ENCODE data around the gene GALNT2.

DNA sequence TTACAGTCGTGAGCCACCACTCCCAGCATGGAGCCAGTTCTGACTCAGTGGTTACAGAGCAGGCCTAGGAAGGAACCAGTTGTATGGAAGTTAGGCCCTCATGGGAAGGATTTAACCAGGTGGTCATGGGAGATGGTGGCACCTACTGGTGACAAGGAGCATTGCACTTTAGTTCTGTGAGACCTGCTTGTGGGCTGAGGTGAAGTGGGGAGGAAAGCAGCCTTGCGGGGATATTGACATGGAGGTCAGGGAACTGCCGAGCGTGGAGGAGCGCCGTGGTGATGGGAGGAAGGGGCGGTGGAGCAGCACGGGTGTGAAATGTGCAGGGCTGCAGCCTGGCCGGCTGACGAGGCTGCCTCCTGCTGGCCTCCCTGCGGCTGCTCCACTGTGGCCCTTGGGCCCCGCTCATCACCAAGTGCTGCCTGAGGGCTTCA lies 100.4 kb downstream of the GALNT2 start:
- TF ChIP-seq, protein P1, sequence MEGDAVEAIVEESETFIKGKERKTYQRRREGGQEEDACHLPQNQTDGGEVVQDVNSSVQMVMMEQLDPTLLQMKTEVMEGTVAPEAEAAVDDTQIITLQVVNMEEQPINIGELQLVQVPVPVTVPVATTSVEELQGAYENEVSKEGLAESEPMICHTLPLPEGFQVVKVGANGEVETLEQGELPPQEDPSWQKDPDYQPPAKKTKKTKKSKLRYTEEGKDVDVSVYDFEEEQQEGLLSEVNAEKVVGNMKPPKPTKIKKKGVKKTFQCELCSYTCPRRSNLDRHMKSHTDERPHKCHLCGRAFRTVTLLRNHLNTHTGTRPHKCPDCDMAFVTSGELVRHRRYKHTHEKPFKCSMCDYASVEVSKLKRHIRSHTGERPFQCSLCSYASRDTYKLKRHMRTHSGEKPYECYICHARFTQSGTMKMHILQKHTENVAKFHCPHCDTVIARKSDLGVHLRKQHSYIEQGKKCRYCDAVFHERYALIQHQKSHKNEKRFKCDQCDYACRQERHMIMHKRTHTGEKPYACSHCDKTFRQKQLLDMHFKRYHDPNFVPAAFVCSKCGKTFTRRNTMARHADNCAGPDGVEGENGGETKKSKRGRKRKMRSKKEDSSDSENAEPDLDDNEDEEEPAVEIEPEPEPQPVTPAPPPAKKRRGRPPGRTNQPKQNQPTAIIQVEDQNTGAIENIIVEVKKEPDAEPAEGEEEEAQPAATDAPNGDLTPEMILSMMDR (CRISPR knock-in tag; IDR thresholded peaks at IDR 0.05) = peak; percentile 84
- TF ChIP-seq, protein P2, sequence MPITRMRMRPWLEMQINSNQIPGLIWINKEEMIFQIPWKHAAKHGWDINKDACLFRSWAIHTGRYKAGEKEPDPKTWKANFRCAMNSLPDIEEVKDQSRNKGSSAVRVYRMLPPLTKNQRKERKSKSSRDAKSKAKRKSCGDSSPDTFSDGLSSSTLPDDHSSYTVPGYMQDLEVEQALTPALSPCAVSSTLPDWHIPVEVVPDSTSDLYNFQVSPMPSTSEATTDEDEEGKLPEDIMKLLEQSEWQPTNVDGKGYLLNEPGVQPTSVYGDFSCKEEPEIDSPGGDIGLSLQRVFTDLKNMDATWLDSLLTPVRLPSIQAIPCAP (CRISPR knock-in tag; IDR thresholded peaks at IDR 0.05; ENCODE audit: low read depth) = no peak
- TF ChIP-seq ZNF251 (CRISPR knock-in tag; IDR thresholded peaks at IDR 0.05) (no peak), SNAPC2 (CRISPR knock-in tag; IDR thresholded peaks at IDR 0.05) (no peak), ZNF207 (IDR thresholded peaks at IDR 0.05; ENCODE audit: borderline replicate concordance) (no peak), RBFOX2 (IDR thresholded peaks at IDR 0.05; ENCODE audit: low read depth, low read length) (no peak), EZH2 (conservative IDR thresholded peaks at IDR 0.05; ENCODE audit: low read depth, low read length) (no peak), EP300 (IDR thresholded peaks at IDR 0.05; ENCODE audit: low read depth in 2 of 2, low read length in 2 of 2) (no peak), EP300 (CRISPR knock-in tag; IDR thresholded peaks at IDR 0.05; ENCODE audit: borderline replicate concordance) (no peak), CREM (IDR thresholded peaks at IDR 0.05) (no peak), CREM (CRISPR knock-in tag; IDR thresholded peaks at IDR 0.05) (no peak), ZNF709 (CRISPR knock-in tag; IDR thresholded peaks at IDR 0.05) (no peak), MYC (CRISPR knock-in tag; IDR thresholded peaks at IDR 0.05; ENCODE audit: borderline replicate concordance) (no peak), KLF11 (CRISPR knock-in tag; IDR thresholded peaks at IDR 0.05) (no peak), GABPA (IDR thresholded peaks at IDR 0.05; ENCODE audit: low read depth, low read length) (no peak), GABPA (CRISPR knock-in tag; IDR thresholded peaks at IDR 0.05; ENCODE audit: low read depth) (no peak)

All from HepG2 (cell line).